G401.6 (cell line): ENCODE measurements around the gene NECAB2.

ENCODE experiments used
- FAIRE-seq: peaks from 2 replicates; lab custom pipeline; 2012; peaks lifted over from hg19 to GRCh38; lab: Jason Lieb, UNC

Gene NECAB2

GRCh38 chr16:84026606-84027005, 58.6 kb downstream of the NECAB2 start:
- no peak for FAIRE-seq

- FAIRE-seq, result no peak
These were observed 59.6 kb downstream of the NECAB2 start for GRCh38 chr16:84027625-84028024.

GRCh38 chr16:84029297-84030047, 61.4 kb downstream of the NECAB2 start:
- FAIRE-seq, result no peak

- no peak for FAIRE-seq
These were observed 63.5 kb downstream of the NECAB2 start for GRCh38 chr16:84031556-84031955.

- FAIRE-seq, result no peak
These were observed 64.6 kb downstream of the NECAB2 start for GRCh38 chr16:84032458-84033178.

GRCh38 chr16:84033251-84034195, 65.5 kb downstream of the NECAB2 start:
- FAIRE-seq, result no peak

- FAIRE-seq, result no peak
These were observed 66.5 kb downstream of the NECAB2 start for GRCh38 chr16:84034516-84034915.

GRCh38 chr16:84036131-84036530, 68.1 kb downstream of the NECAB2 start:
- FAIRE-seq, result no peak

- no peak for FAIRE-seq
These were observed 69.0 kb downstream of the NECAB2 start for GRCh38 chr16:84036982-84037425.

GRCh38 chr16:84038469-84038868, 70.4 kb downstream of the NECAB2 start:
- no peak for FAIRE-seq

GRCh38 chr16:84039696-84040095, 71.7 kb downstream of the NECAB2 start:
- FAIRE-seq, result no peak

GRCh38 chr16:84040226-84040822, 72.3 kb downstream of the NECAB2 start:
- FAIRE-seq, result no peak

GRCh38 chr16:84040823-84041820, 73.1 kb downstream of the NECAB2 start:
- no peak for FAIRE-seq

GRCh38 chr16:84041881-84042280, 73.8 kb downstream of the NECAB2 start:
- no peak for FAIRE-seq

- FAIRE-seq, result no peak
These were observed 74.3 kb downstream of the NECAB2 start, which contains the start of gene SLC38A8 for GRCh38 chr16:84042308-84042878. Gene SLC38A8 (minus strand): TSS chr16:84042795. CDS start chr16:84042157, 638 bp downstream.

GRCh38 chr16:84042879-84043485, 74.9 kb downstream of the NECAB2 start:
- no peak for FAIRE-seq

- FAIRE-seq, result no peak
These were observed 75.6 kb downstream of the NECAB2 start for GRCh38 chr16:84043486-84044117.

GRCh38 chr16:84044118-84044488, 76.1 kb downstream of the NECAB2 start:
- FAIRE-seq, result no peak

- no peak for FAIRE-seq
These were observed 77.2 kb downstream of the NECAB2 start for GRCh38 chr16:84045001-84045817.
